Measurements from ENCODE around the gene ADRB2.

Gene ADRB2

GRCh38 chr5:148831590-148832565, 5.5 kb downstream of the ADRB2 start:
- no peak for DNase-seq

- no peak for DNase-seq
These were observed 6.7 kb downstream of the ADRB2 start for GRCh38 chr5:148833122-148833521.

GRCh38 chr5:148833925-148834324, 7.5 kb downstream of the ADRB2 start:
- DNase-seq, result no peak

GRCh38 chr5:148834689-148835088, 8.3 kb downstream of the ADRB2 start:
- no peak for DNase-seq

- no peak for DNase-seq
These were observed 10.2 kb downstream of the ADRB2 start for GRCh38 chr5:148836272-148837250.

- no peak for DNase-seq
These were observed 11.0 kb downstream of the ADRB2 start for GRCh38 chr5:148837383-148837782.

GRCh38 chr5:148838357-148838756, 11.9 kb downstream of the ADRB2 start:
- no peak for DNase-seq

GRCh38 chr5:148839960-148840359, 13.5 kb downstream of the ADRB2 start:
- DNase-seq, result no peak

- no peak for DNase-seq
These were observed 14.1 kb downstream of the ADRB2 start for GRCh38 chr5:148840531-148840930.

- no peak for DNase-seq
These were observed 15.1 kb downstream of the ADRB2 start for GRCh38 chr5:148841519-148841918.

- DNase-seq, result no peak
These were observed 15.8 kb downstream of the ADRB2 start for GRCh38 chr5:148842161-148842560.

GRCh38 chr5:148843510-148844318, 17.3 kb downstream of the ADRB2 start:
- DNase-seq, result no peak

GRCh38 chr5:148844433-148845280, 18.2 kb downstream of the ADRB2 start:
- no peak for DNase-seq

- DNase-seq, result no peak
These were observed 20.5 kb downstream of the ADRB2 start for GRCh38 chr5:148846930-148847329.

- no peak for DNase-seq
These were observed 21.0 kb downstream of the ADRB2 start for GRCh38 chr5:148847456-148847855.

GRCh38 chr5:148848393-148849031, 22.1 kb downstream of the ADRB2 start:
- no peak for DNase-seq

GRCh38 chr5:148849461-148849860, 23.1 kb downstream of the ADRB2 start:
- no peak for DNase-seq

- DNase-seq, result no peak
These were observed 24.4 kb downstream of the ADRB2 start for GRCh38 chr5:148850836-148851235.

- no peak for DNase-seq
These were observed 27.5 kb downstream of the ADRB2 start for GRCh38 chr5:148853868-148854267.

GRCh38 chr5:148855249-148856008, 29.0 kb downstream of the ADRB2 start:
- DNase-seq, result no peak

All from left hindlimb (tissue), 1 donor.